ENCODE measurements around the gene KIF22. TPM values are rescaled to one million over a fixed set of nuclear protein-coding genes. Genes with fewer than 3 reads are reported as not detected.

Gene KIF22
- total and polyA plus RNA-seq, 9 of the 15 experiments (the other 6 are each of a cell fraction or from before 2014, with no cell fraction given): 8.7 to 232 (median 131) TPM

- TF ChIP-seq TGIF2 (CRISPR knock-in tag; IDR thresholded peaks at IDR 0.05) (no peak), SP1 (CRISPR knock-in tag; IDR thresholded peaks at IDR 0.05) (peak; percentile 24; the same call in 1 of the 2 replicates), HINFP (tag; conservative IDR thresholded peaks at IDR 0.05; ENCODE audit: low read depth) (no peak), ZNF384 (IDR thresholded peaks at IDR 0.05; ENCODE audit: low read depth, low read length) (peak; percentile 40; the same call in 1 of the 2 replicates), TCF3 (CRISPR knock-in tag; IDR thresholded peaks at IDR 0.05) (no peak), GABPB2 (CRISPR knock-in tag; conservative IDR thresholded peaks at IDR 0.05) (no peak), ZNF280A (IDR thresholded peaks at IDR 0.05; ENCODE audit: low read depth, partially characterized antibody) (no peak), NR3C1 (CRISPR knock-in tag; IDR thresholded peaks at IDR 0.05) (no peak), SRSF3 (IDR thresholded peaks at IDR 0.05; ENCODE audit: insufficient read depth, low read length) (no peak), SUPT5H (IDR thresholded peaks at IDR 0.05) (no peak), ZNF444 (CRISPR knock-in tag; IDR thresholded peaks at IDR 0.05) (no peak), TFAP4 (CRISPR knock-in tag; IDR thresholded peaks at IDR 0.05; ENCODE audit: borderline replicate concordance) (peak; percentile 97), ATF7 (IDR thresholded peaks at IDR 0.05) (peak; percentile 25; the same call in 1 of the 2 replicates), ZKSCAN8 (CRISPR knock-in tag; IDR thresholded peaks at IDR 0.05) (no peak), ADNP (tag; IDR thresholded peaks at IDR 0.05) (no peak), POLR2H (tag; IDR thresholded peaks at IDR 0.05; ENCODE audit: low read depth) (no peak), ZNF644 (tag; IDR thresholded peaks at IDR 0.05; ENCODE audit: low read depth) (no peak), ZNF121 (CRISPR knock-in tag; conservative IDR thresholded peaks at IDR 0.05) (peak; percentile 56; the same call in 1 of the 2 replicates), MEF2A (IDR thresholded peaks at IDR 0.05; ENCODE audit: control insufficient read depth, low read depth, low read length) (no peak)
These were observed 58.1 kb downstream of the KIF22 start (continued) for GRCh38 chr16:29848420-29849297.

Measured in K562 (cell line).